Posterior vena cava (tissue), 2 donors: Measurements from ENCODE around the gene VPS13D. TPM values are rescaled to one million over a fixed set of nuclear protein-coding genes. Genes with fewer than 3 reads are reported as not detected.

Experiments used
- DNase-seq: peaks from one replicate; pipeline ENCODE4 v3.0.0-alpha.2; 2020; ENCODE audit warnings: low spot score
- intact Hi-C, 2 donors: fragments of 100-400 bp; cut with DNase I; formaldehyde crosslinking; loops; one replicate each; pipeline versions ENCODE4 v1.14.1 to v1.14.2; 2022 to 2023
- total RNA-seq, 2 donors: library from RNA; stranded (reverse); fragmentation: NEBNext Ultra II Directional; extraction: Animal tissue kit (Norgen Biotek cat#: 25700); gene quantifications; one replicate each; pipeline ENCODE4 v1.2.1, GENCODE V29; 2021
- donor health status: DM: yes; HTN: yes; CAD: no.
- donor health status: DM: yes; HTN: yes; CAD: no.

VPS13D gene
- total RNA-seq, 2 donors from 2014 or later = 74.9 to 96.7 TPM

DNA sequence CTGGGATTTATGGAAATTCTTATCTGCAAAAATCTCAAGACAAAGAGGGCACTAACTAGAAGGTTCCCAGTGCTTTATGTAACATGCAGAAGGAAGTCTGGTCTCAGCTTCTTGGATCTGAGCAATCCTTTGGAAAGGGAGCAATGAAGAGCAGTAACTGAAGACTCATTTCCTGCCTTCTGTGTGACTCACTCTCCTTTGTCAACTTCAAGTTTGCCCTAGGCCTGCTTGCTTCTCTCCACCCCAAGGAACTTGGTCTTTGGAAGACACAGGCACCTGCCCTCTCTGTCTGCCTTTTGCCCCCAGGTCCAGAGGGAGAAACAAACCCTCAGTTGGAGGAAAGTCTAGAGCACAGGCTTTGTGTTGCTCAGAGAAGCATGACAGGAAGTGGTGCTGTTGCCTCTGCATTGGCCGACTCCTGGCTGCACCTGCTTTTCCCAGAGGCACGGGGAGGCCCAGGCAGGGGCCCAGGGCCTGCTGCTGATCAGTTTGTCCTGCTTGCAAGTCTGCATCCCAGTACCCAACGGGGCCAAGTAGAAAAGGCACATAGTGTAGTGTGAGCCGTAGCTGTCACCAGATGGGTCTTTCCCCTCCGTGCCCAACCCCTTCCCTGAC lies 251.0 kb downstream of the VPS13D start:
- no peak for DNase-seq
- intact Hi-C loops = loop anchor here in 1 of 2 donors (10.0 kb wide), 1 partner anchor 114 kb away; no protein-coding TSS in a partner anchor

DNA sequence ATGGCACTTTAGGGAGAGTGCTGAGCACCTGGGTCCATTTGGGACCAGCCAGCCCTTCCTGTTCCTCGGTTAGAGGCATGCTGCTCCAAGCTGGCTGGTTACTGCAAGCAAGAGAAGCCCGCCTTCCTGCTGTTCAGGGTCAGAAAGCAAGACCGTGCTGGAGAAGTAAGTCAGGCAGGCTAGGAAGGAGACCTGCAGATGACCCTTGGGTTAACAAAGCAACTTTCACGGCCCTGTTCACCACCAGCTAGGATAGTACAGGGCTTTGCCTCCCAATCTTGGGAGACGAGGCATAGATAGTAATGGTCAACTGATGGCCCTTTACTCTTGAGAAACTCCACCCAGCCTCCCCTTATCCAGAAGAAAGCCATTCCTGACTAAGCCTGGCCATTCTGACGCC lies 252.1 kb downstream of the VPS13D start:
- intact Hi-C loops = loop anchor here in 1 of 2 donors (10.0 kb wide), 1 partner anchor 113 kb away; no protein-coding TSS in a partner anchor
- DNase-seq = no peak

GRCh38 chr1:12482988-12483387 lies 253.2 kb downstream of the VPS13D start:
- no peak for DNase-seq
- intact Hi-C loops = loop anchor here in 1 of 2 donors (10.0 kb wide), 1 partner anchor 112 kb away; no protein-coding TSS in a partner anchor

GRCh38 chr1:12485231-12486058 lies 255.6 kb downstream of the VPS13D start:
- intact Hi-C loops = loop anchor here in 1 of 2 donors (10.0 kb wide), 1 partner anchor 109 kb away; no protein-coding TSS in a partner anchor
- DNase-seq = no peak

GRCh38 chr1:12486059-12486341 lies 256.2 kb downstream of the VPS13D start:
- no peak for DNase-seq
- intact Hi-C loops = loop anchor here in 1 of 2 donors (10.0 kb wide), 1 partner anchor 109 kb away; no protein-coding TSS in a partner anchor

GRCh38 chr1:12486401-12487005 lies 256.7 kb downstream of the VPS13D start:
- intact Hi-C loops = loop anchor here in 1 of 2 donors (10.0 kb wide), 1 partner anchor 108 kb away; no protein-coding TSS in a partner anchor
- peak; percentile 89 for DNase-seq

GRCh38 chr1:12487520-12487919 lies 257.7 kb downstream of the VPS13D start:
- intact Hi-C loops = loop anchor here in 1 of 2 donors (10.0 kb wide), 1 partner anchor 107 kb away; no protein-coding TSS in a partner anchor
- no peak for DNase-seq

DNA sequence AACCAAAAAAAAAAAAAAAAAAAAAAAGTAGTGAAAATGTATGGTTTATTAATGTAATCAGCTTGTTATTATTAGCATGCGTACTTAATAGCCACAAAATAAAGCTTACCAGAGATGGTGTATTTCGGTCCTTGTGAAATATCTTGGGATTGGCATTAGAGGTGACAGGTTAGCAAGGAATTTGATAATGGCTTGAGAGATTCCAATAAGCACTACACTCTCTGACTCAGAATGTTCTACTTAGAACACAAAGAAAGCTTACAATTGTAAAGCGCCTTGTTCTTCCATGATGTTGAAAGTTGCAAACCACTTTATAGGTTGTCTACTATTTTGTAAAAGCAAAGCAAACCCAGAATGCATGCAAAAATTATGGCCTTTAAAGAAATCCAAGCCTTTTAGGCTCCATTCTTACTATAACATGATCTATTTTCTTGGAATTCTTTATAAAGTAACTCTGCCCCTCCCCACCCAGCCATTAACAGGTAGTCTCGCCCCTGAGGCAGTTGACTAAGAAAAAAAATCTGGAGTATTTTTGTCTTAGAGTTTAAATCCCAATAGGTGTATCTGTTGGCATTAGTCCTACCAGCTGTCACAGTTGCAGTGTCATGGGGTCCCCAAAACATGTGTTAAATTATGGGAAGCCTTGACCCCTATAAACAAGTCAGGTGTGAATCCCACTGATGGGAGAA lies 259.0 kb downstream of the VPS13D start:
- DNase-seq = no peak
- intact Hi-C loops = loop anchor here in 1 of 2 donors (10.0 kb wide), 1 partner anchor 106 kb away; no protein-coding TSS in a partner anchor

DNA sequence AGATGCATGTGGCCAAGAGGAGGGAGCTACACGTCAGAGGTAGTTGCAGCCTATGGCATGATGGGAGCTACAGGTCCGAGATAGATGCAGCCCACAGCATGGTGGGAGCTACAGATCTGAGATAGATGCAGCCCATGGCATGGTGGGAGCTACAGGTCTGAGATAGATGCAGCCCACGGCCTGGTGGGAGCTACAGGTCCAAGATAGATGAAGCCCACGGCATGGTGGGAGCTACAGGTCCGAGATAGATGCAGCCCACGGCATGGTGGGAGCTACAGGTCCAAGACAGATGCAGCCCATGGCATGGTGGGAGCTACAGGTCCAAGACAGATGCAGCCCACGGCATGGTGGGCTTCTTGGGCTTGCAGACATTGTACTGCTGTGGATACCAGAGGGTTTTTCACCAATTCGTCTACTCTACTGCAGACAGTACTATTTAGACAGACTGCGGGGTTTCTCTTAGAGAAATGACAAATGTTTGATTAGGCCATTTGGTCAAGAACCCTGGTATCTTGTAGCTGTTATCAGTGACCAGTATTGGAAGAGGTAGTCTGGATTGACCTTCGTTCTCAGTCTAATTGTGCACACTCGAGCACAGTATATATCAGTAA lies 260.8 kb downstream of the VPS13D start:
- intact Hi-C loops = no loop called here
- no peak for DNase-seq

GRCh38 chr1:12491656-12492055 lies 261.8 kb downstream of the VPS13D start:
- no peak for DNase-seq
- intact Hi-C loops = no loop called here

- DNase-seq = no peak
Measured at GRCh38 chr1:12495725-12496124, 265.9 kb downstream of the VPS13D start.

GRCh38 chr1:12496154-12496961 lies 266.5 kb downstream of the VPS13D start:
- intact Hi-C loops = no loop called here
- no peak for DNase-seq

More at GRCh38 chr1:12495725-12496124, 265.9 kb downstream of the VPS13D start:
- intact Hi-C loops = loop anchor here in 1 of 2 donors (2.0 kb wide), 1 partner anchor 43 kb away; no protein-coding TSS in a partner anchor

- no peak for DNase-seq
- intact Hi-C loops = no loop called here
Measured at GRCh38 chr1:12499539-12500240, 269.9 kb downstream of the VPS13D start.

DNA sequence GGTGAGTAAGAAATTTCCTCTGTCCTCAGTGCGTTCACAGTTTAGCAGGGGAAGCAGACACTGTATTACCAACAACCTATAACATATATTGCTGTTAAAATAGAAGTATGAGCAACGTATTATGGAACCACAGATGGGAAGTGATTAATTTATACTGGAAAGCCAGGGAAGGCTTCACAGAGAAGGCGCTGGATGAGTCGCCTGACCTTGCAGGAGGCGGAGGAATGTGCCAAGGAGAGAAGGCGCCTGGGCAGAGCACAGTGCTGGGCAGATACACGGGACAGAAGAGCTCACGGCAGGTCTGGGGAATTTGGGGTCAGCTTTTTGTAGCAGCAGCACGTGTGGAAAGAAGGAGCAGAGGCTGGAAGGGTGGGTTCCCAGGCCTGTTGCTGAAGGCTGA lies 271.8 kb downstream of the VPS13D start:
- no peak for DNase-seq
- intact Hi-C loops = no loop called here

- no peak for DNase-seq
- intact Hi-C loops = no loop called here
Measured at GRCh38 chr1:12502336-12503109, 272.7 kb downstream of the VPS13D start.

GRCh38 chr1:12503709-12504108 lies 273.9 kb downstream of the VPS13D start:
- no peak for DNase-seq

GRCh38 chr1:12504601-12505000 lies 274.8 kb downstream of the VPS13D start:
- intact Hi-C loops = no loop called here
- no peak for DNase-seq

More at GRCh38 chr1:12503709-12504108, 273.9 kb downstream of the VPS13D start:
- intact Hi-C loops = no loop called here
